PC-9 (cell line): Measurements from ENCODE around the gene SDSL.

ENCODE experiments used
- CTCF ChIP-seq: fragments of 200-600 bp; sonication (generic); conservative IDR thresholded peaks from 2 replicates; pipeline ENCODE4 v1.6.1; 2017; ENCODE audit warnings: mixed run types, antibody characterized with exemption, mild to moderate bottlenecking, moderate library complexity
- EZH2 ChIP-seq: fragments of 200-600 bp; sonication (generic); IDR thresholded peaks from 2 replicates; pipeline ENCODE4 v1.8.0; 2017; ENCODE audit warnings: antibody characterized with exemption, low read depth

DNA sequence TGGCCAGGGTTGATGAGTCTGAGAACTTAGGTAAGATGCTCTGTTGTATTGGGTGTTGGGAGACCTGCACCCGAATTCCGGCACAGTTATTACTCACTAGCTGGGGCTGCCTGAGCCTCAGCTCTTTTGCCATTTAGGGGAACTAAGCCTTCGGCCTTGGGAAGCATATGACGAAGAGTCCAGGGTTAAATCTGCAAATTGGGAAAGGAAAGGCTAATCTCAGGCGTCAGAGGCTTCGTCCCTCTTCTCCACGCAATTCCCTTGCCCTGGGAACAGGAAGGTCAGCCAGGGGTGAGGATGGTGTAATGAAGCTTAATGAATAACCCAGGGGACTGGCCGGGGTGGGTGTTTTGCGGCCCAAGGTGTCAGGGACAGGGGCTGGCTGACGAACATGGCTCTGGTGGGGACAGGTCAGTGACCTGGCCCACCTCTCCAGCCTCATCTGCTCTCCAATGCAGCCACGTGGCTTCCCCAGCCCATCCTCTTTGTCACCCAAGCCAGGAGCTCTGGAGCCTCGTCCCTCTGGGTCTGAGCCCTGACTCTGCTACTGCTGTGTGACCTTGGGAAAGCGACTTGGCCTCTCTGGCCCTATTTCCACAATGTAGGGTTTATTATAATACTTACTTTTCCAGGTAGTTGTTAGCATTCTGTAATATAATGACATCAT lies 3.8 kb upstream of the SDSL start:
- TF ChIP-seq CTCF (no peak), EZH2 (no peak)
